Activated naive CD8-positive, alpha-beta T cell treated with anti-CD3 and anti-CD28 coated beads for 36 hours (primary cell): ENCODE results near the gene DMRTC1. TPM values are rescaled to one million over a fixed set of nuclear protein-coding genes. Genes with fewer than 3 reads are reported as not detected.
"Not testable (repeated sequence)": the region's sequence is repeated elsewhere in the genome, so short reads cannot be mapped to it uniquely, and the experiment has no call there.

Experiments
- DNase-seq: peaks from one replicate; pipeline ENCODE4 v3.0.0; 2021
- H3K27ac Mint-ChIP-seq: one replicate; pipeline ENCODE4 v1.8.0; 2022; ENCODE audit warnings: mild to moderate bottlenecking, moderate library complexity, mixed read lengths
- H3K27me3 Mint-ChIP-seq: one replicate; pipeline ENCODE4 v1.8.0; 2022; ENCODE audit warnings: mild to moderate bottlenecking, mixed read lengths
- H3K36me3 Mint-ChIP-seq: one replicate; pipeline ENCODE4 v1.8.0; 2021; ENCODE audit warnings: mild to moderate bottlenecking, mixed read lengths
- H3K4me1 Mint-ChIP-seq: one replicate; pipeline ENCODE4 v1.8.0; 2021; ENCODE audit warnings: mixed read lengths
- H3K4me3 Mint-ChIP-seq: one replicate; pipeline ENCODE4 v1.8.0; 2022; ENCODE audit warnings: mild to moderate bottlenecking, moderate library complexity, mixed read lengths
- H3K9me3 Mint-ChIP-seq: one replicate; pipeline ENCODE4 v1.8.0; 2022; ENCODE audit warnings: mixed read lengths
- total RNA-seq, 2 experiments: library from RNA; stranded (reverse); gene quantifications; one replicate each; pipeline ENCODE4 v1.2.3, GENCODE V29; 2021

DMRTC1 gene
- total RNA-seq, 2 experiments from 2014 or later: not detected

- H3K4me3 Mint-ChIP-seq, H3K27me3 Mint-ChIP-seq, H3K36me3 Mint-ChIP-seq, H3K9me3 Mint-ChIP-seq, H3K27ac Mint-ChIP-seq, H3K4me1 Mint-ChIP-seq, DNase-seq: not testable (repeated sequence)
Measured at GRCh38 chrX:72830701-72831100, 112.9 kb downstream of the DMRTC1 start.

Other genes with a start within 250 kb of the DMRTC1 start
- 10 to 100 TPM in 1 of 2 experiments, 1 to 10 TPM in 1; 9.7 to 10.2 TPM for gene PHKA1, start 229.5 kb downstream of the DMRTC1 start, total RNA-seq
- not detected for gene DMRTC1B, start 166.9 kb downstream of the DMRTC1 start, total RNA-seq
- gene FAM236B, start 161.2 kb downstream of the DMRTC1 start, total RNA-seq: not detected
- gene FAM236D, start 135.6 kb downstream of the DMRTC1 start, total RNA-seq: not detected
- not detected for gene FAM236C, start 31.2 kb downstream of the DMRTC1 start, total RNA-seq
- not detected for gene FAM236A, start 5.6 kb downstream of the DMRTC1 start, total RNA-seq
- not detected for gene PABPC1L2B, start 59.1 kb upstream of the DMRTC1 start, total RNA-seq
- not detected for gene PABPC1L2A, start 135.7 kb upstream of the DMRTC1 start, total RNA-seq